Measurements from ENCODE around the gene PSMD6.

The PSMD6 gene

DNA sequence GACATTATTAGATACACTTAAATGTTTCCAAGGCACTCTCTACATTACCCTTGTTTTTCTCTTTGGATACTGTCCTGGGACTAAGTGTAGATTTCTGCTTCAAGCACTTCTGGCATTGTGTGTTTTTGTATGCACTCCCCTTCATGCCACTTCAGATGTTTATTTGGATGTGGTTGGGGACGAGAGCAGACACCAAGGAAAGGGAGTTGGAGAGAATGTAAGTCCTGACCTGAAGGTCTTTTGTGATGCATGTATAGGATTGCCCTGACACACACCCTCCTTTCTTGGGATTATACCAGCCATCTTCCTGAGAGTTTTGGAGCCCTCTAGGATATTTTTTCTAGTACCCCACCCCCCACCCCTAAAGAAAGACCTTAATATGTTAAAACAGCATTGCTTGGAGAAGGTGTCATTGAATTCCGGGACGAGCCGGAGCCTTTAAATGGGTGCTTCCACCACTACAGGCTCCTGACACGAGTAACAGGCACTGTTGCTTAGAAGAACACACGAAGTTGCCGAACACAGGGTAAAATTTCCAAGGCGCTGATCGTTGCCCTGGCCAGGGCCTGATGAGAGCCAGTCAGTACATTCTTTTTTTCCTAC is 22.7 kb downstream of the PSMD6 start:
- no peak overlapping the region for H3K9ac ChIP-seq (ENCODE audit: low read length in 5 of 5)
- H3K36me3 ChIP-seq (ENCODE audit: control insufficient read depth in 5 of 5, insufficient read depth in 5 of 5, low read length in 5 of 5), result peaks cover 28 to 74% (median 55%) of the 10 kb centered on the region in 5 donors
- H3K4me3 ChIP-seq (ENCODE audit: low read depth in 1 of 5, low read length in 5 of 5), result no peak overlapping the region
- no peak overlapping the region for H3K27ac ChIP-seq (ENCODE audit: low read depth, low read length)
- H3K4me1 ChIP-seq (ENCODE audit: control insufficient read depth in 5 of 5, insufficient read depth in 5 of 5, low read length in 5 of 5), result no peaks in the 10 kb centered on the region
- no peaks in the 10 kb centered on the region for H3K9me3 ChIP-seq (ENCODE audit: control insufficient read depth in 5 of 5, low read length in 5 of 5)
- H3K27me3 ChIP-seq (ENCODE audit: control insufficient read depth in 5 of 5, insufficient read depth in 4 of 5, low read length in 5 of 5), result no peaks in the 10 kb centered on the region

DNA sequence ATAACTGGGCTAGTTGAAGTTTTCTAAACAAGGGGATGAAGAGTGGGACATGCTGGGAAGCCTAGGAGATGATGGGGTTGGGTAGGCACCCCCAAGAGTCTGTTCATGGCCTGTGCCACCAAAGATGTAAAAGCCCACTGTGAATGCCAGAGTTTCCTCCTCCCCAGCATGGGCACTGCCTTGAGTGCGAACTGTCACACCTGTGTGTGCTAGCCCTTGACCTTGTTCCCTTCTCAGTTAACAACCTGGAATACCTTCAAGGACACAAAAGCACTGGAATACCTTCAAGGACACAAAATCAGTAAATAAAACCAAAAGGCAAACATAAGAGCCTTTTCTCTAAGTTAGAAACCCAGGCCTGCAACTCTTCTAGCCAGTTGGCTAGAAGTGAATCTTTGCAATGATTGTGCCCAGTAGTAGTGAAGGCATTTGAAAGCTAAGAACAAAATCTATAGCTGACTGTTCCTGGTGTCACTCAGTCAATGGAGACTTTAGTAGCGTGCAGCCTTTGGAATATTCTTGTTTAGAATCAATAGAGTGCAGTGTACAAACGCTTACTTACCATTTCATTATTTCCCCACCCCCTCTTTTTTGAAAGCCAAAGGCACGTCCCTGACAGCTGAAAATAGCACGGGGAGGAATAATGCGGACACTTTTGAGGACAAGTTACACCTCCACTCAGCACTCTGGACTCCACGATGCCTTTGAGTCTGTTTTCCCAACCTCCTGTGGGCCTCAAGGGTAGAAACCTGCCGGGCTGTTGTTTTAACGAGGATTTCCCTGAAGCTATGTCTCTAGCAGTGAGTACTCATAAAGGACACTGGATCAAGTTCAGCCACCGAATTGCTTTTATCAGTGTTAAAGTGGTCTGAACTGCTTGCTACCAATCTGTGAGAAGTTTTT is 24.2 kb downstream of the PSMD6 start:
- H3K36me3 ChIP-seq (ENCODE audit: control insufficient read depth in 5 of 5, insufficient read depth in 5 of 5, low read length in 5 of 5), result peaks cover 25 to 71% (median 55%) of the 10 kb centered on the region in 5 donors
- no peak overlapping the region for H3K9ac ChIP-seq (ENCODE audit: low read length in 5 of 5)

DNA sequence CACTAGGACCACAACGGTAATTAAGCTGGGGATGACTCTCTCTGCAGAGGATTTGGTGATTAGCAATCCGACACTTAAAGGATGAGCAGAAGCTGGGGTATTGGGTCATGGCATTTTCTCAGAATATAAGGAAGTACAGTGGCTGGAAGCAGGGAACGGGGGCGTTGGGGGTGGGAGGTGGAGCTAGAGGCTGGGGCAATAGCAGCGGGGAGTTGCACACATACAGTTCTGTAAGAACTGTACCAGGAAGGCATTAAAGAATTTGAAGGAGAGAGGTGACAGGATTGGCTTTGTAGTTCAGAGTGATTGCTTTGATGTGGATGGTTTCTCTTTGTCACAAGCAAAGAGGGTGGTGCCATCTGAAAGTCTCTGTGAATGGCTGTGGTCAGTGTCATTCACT is 28.2 kb downstream of the PSMD6 start:
- Histone ChIP-seq H3K27me3 (ENCODE audit: control insufficient read depth in 5 of 5, insufficient read depth in 4 of 5, low read length in 5 of 5) (no peaks in the 10 kb centered on the region), H3K9me3 (ENCODE audit: control insufficient read depth in 5 of 5, low read length in 5 of 5) (no peaks in the 10 kb centered on the region), H3K4me3 (ENCODE audit: low read depth in 1 of 5, low read length in 5 of 5) (no peak overlapping the region), H3K27ac (ENCODE audit: low read depth, low read length) (no peak overlapping the region), H3K9ac (ENCODE audit: low read length in 5 of 5) (no peak overlapping the region), H3K4me1 (ENCODE audit: control insufficient read depth in 5 of 5, insufficient read depth in 5 of 5, low read length in 5 of 5) (peaks cover 0 to 6% (median 0%) of the 10 kb centered on the region in 5 donors), H3K36me3 (ENCODE audit: control insufficient read depth in 5 of 5, insufficient read depth in 5 of 5, low read length in 5 of 5) (peaks cover 21 to 89% (median 74%) of the 10 kb centered on the region in 5 donors)

More for the DNA sequence above, 24.2 kb downstream of the PSMD6 start:
- Histone ChIP-seq H3K4me1 (ENCODE audit: control insufficient read depth in 5 of 5, insufficient read depth in 5 of 5, low read length in 5 of 5) (no peaks in the 10 kb centered on the region), H3K27me3 (ENCODE audit: control insufficient read depth in 5 of 5, insufficient read depth in 4 of 5, low read length in 5 of 5) (no peaks in the 10 kb centered on the region), H3K9me3 (ENCODE audit: control insufficient read depth in 5 of 5, low read length in 5 of 5) (no peaks in the 10 kb centered on the region), H3K4me3 (ENCODE audit: low read depth in 1 of 5, low read length in 5 of 5) (no peak overlapping the region), H3K27ac (ENCODE audit: low read depth, low read length) (no peak overlapping the region)

DNA sequence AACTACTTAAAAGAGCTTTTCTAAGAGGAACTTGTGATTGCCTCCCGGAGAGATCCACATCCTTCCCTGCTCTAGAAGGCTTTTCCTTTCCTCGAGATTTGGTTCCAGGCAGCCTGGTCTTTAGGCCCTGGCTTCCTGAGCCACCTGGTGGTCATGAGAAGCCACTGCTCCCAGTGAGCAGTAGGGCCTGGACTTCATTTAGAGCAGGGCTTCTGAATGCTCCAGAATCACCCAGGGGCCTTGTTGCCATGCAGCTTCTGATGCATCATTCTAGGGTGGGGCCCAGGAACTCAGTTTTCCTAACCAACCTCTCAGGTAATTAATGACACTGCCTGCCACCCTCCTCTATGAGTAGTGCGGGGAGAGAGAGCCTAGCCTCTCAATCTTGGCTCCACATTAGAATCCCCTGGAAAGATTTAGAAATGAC is 29.6 kb downstream of the PSMD6 start:
- Histone ChIP-seq H3K27ac (ENCODE audit: low read depth, low read length) (no peak overlapping the region), H3K4me3 (ENCODE audit: low read depth in 1 of 5, low read length in 5 of 5) (no peak overlapping the region), H3K27me3 (ENCODE audit: control insufficient read depth in 5 of 5, insufficient read depth in 4 of 5, low read length in 5 of 5) (no peaks in the 10 kb centered on the region), H3K4me1 (ENCODE audit: control insufficient read depth in 5 of 5, insufficient read depth in 5 of 5, low read length in 5 of 5) (peaks cover 0 to 6% (median 0%) of the 10 kb centered on the region in 5 donors), H3K9me3 (ENCODE audit: control insufficient read depth in 5 of 5, low read length in 5 of 5) (no peaks in the 10 kb centered on the region), H3K36me3 (ENCODE audit: control insufficient read depth in 5 of 5, insufficient read depth in 5 of 5, low read length in 5 of 5) (peaks cover 27 to 91% (median 76%) of the 10 kb centered on the region in 5 donors), H3K9ac (ENCODE audit: low read length in 5 of 5) (no peak overlapping the region)

DNA sequence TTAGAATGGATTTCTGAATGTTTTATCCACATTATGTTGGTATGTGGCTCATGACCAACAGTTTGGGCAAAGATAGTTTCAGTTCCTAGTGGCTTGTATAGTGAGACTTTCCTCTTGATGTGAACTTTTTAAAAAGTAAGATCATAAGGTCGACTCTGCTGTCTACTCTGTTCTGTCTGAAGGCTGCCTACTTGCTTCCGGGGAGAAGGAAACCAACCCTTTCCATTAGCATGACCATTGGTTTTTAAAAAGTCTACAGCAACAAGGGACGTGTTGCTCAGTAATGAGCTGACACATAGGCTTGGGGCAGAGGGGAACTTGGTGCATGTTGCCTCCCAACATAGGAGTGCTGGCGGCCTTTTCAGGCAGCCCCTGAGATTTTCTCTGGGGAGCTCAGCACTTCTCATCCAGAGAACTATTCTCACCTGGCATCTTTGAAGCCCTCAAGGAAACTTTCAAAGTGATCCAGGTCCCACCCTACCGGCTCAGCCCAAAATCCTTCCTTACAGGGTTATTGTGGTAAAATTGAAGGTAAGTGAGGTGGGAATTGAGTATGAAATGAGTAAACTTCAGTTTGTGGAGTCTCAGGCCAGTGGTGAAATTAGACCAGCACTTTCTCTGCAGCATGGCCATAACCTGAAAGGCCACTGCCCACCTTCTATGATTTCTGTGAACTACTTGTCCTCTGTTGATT is 30.6 kb downstream of the PSMD6 start:
- Histone ChIP-seq H3K27ac (ENCODE audit: low read depth, low read length) (no peak overlapping the region), H3K9ac (ENCODE audit: low read length in 5 of 5) (no peak overlapping the region), H3K27me3 (ENCODE audit: control insufficient read depth in 5 of 5, insufficient read depth in 4 of 5, low read length in 5 of 5) (no peaks in the 10 kb centered on the region), H3K36me3 (ENCODE audit: control insufficient read depth in 5 of 5, insufficient read depth in 5 of 5, low read length in 5 of 5) (peaks cover 33 to 90% (median 74%) of the 10 kb centered on the region in 5 donors), H3K9me3 (ENCODE audit: control insufficient read depth in 5 of 5, low read length in 5 of 5) (no peaks in the 10 kb centered on the region), H3K4me3 (ENCODE audit: low read depth in 1 of 5, low read length in 5 of 5) (no peak overlapping the region), H3K4me1 (ENCODE audit: control insufficient read depth in 5 of 5, insufficient read depth in 5 of 5, low read length in 5 of 5) (peaks cover 0 to 6% (median 0%) of the 10 kb centered on the region in 5 donors)

DNA sequence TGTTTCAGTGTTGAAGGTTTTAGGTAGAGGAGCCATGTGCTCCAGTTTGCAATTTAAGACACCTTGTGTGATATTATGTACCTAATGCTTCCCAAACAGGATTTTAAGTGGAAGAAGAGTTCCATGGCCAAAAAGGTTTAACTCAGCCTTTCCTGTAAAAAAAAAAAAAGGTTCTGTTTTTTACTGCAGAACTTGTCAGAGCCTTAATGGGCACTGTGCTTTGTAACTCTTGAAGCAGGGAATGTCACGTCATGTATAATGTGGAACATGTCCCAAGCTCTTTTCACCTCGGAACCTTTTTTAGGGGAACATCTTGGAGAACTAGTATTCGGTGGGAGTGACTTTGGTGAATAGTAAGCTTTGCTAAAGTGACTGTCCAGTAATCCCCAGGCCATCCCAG is 31.6 kb downstream of the PSMD6 start:
- Histone ChIP-seq H3K36me3 (ENCODE audit: control insufficient read depth in 5 of 5, insufficient read depth in 5 of 5, low read length in 5 of 5) (peaks cover 33 to 84% (median 71%) of the 10 kb centered on the region in 5 donors), H3K27ac (ENCODE audit: low read depth, low read length) (no peak overlapping the region), H3K9ac (ENCODE audit: low read length in 5 of 5) (no peak overlapping the region), H3K4me1 (ENCODE audit: control insufficient read depth in 5 of 5, insufficient read depth in 5 of 5, low read length in 5 of 5) (peaks cover 0 to 6% (median 0%) of the 10 kb centered on the region in 5 donors), H3K4me3 (ENCODE audit: low read depth in 1 of 5, low read length in 5 of 5) (no peak overlapping the region), H3K9me3 (ENCODE audit: control insufficient read depth in 5 of 5, low read length in 5 of 5) (no peaks in the 10 kb centered on the region), H3K27me3 (ENCODE audit: control insufficient read depth in 5 of 5, insufficient read depth in 4 of 5, low read length in 5 of 5) (no peaks in the 10 kb centered on the region)

DNA sequence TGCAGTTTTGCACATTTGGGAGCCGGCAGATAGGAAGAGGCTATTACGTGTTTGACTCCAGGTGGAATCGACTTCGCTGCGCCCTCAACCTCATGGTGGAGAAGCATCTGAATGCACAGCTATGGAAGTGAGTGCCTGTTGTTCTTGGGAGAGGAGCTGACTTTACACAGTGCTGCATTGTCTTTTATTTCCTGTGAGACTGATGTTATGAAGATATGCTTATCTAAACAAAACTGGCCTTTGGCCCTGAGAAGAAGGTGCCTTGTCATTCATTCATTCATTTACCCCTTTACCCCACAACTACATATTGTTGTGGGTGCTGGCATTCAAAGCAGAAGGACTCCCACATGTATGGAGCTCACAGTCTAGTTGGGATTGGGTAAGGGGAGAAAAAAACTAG is 32.6 kb downstream of the PSMD6 start:
- H3K27me3 ChIP-seq (ENCODE audit: control insufficient read depth in 5 of 5, insufficient read depth in 4 of 5, low read length in 5 of 5), result no peaks in the 10 kb centered on the region
- H3K27ac ChIP-seq (ENCODE audit: low read depth, low read length), result no peak overlapping the region
- H3K9ac ChIP-seq (ENCODE audit: low read length in 5 of 5), result no peak overlapping the region
- no peaks in the 10 kb centered on the region for H3K9me3 ChIP-seq (ENCODE audit: control insufficient read depth in 5 of 5, low read length in 5 of 5)
- H3K4me1 ChIP-seq (ENCODE audit: control insufficient read depth in 5 of 5, insufficient read depth in 5 of 5, low read length in 5 of 5), result peaks cover 0 to 6% (median 0%) of the 10 kb centered on the region in 5 donors
- peaks cover 33 to 80% (median 63%) of the 10 kb centered on the region in 5 donors for H3K36me3 ChIP-seq (ENCODE audit: control insufficient read depth in 5 of 5, insufficient read depth in 5 of 5, low read length in 5 of 5)
- H3K4me3 ChIP-seq (ENCODE audit: low read depth in 1 of 5, low read length in 5 of 5), result no peak overlapping the region

DNA sequence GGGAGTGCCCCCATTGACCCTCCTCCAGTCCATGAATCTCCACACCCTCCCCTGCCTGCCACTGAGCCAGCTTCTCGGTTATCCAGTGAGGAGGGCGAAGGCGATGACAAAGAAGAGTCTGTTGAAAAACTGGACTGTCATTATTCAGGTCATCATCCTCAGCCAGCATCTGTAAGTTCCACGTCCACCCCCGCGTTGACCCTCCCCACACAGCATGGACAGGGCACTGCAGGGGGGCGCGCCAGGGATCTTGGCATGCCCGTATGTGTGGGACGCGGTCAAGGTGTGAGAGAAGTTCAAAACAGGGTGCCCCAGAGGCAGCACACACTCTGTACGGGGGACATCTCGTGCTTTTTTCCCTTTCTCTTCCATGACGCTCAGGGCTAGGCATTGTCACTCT is 33.1 kb downstream of the PSMD6 start:
- Histone ChIP-seq H3K4me3 (ENCODE audit: low read depth in 1 of 5, low read length in 5 of 5) (no peak overlapping the region), H3K36me3 (ENCODE audit: control insufficient read depth in 5 of 5, insufficient read depth in 5 of 5, low read length in 5 of 5) (peaks cover 38 to 80% (median 63%) of the 10 kb centered on the region in 5 donors)

DNA sequence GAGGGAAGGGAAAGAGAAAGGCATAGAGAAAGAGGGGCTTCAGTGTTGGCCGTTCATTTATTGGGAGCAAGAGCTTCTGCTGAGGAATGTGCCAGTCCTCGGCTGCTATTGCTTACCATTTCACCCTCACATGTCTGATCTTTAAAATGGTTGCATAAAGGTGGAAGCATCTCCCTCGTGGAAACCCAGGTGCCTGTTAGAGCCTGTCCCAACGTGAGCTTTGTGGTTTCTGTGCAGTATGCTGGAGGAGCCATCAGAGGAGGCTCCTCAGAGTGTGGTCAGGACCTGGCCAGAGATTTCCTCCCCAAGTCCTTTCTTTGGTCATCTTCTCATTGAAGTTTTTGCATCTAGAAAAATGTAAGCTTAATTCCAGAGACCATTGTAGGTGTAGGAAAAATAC is 34.4 kb downstream of the PSMD6 start:
- Histone ChIP-seq H3K9me3 (ENCODE audit: control insufficient read depth in 5 of 5, low read length in 5 of 5) (no peaks in the 10 kb centered on the region), H3K27me3 (ENCODE audit: control insufficient read depth in 5 of 5, insufficient read depth in 4 of 5, low read length in 5 of 5) (no peaks in the 10 kb centered on the region), H3K9ac (ENCODE audit: low read length in 5 of 5) (no peak overlapping the region), H3K27ac (ENCODE audit: low read depth, low read length) (no peak overlapping the region), H3K4me3 (ENCODE audit: low read depth in 1 of 5, low read length in 5 of 5) (no peak overlapping the region), H3K36me3 (ENCODE audit: control insufficient read depth in 5 of 5, insufficient read depth in 5 of 5, low read length in 5 of 5) (peaks cover 43 to 81% (median 63%) of the 10 kb centered on the region in 5 donors), H3K4me1 (ENCODE audit: control insufficient read depth in 5 of 5, insufficient read depth in 5 of 5, low read length in 5 of 5) (peaks cover 0 to 6% (median 0%) of the 10 kb centered on the region in 5 donors)

More for the DNA sequence above, 33.1 kb downstream of the PSMD6 start:
- H3K9me3 ChIP-seq (ENCODE audit: control insufficient read depth in 5 of 5, low read length in 5 of 5), result no peaks in the 10 kb centered on the region
- no peaks in the 10 kb centered on the region for H3K27me3 ChIP-seq (ENCODE audit: control insufficient read depth in 5 of 5, insufficient read depth in 4 of 5, low read length in 5 of 5)
- peaks cover 0 to 6% (median 0%) of the 10 kb centered on the region in 5 donors for H3K4me1 ChIP-seq (ENCODE audit: control insufficient read depth in 5 of 5, insufficient read depth in 5 of 5, low read length in 5 of 5)
- no peak overlapping the region for H3K9ac ChIP-seq (ENCODE audit: low read length in 5 of 5)
- H3K27ac ChIP-seq (ENCODE audit: low read depth, low read length), result no peak overlapping the region
